Activated CD8-positive, alpha-beta memory T cell treated with anti-CD3 and anti-CD28 coated beads for 4 hours (primary cell): ENCODE data around the gene KREMEN2.
"Not testable (repeated sequence)": the region's sequence is repeated elsewhere in the genome, so short reads cannot be mapped to it uniquely, and the experiment has no call there.

Experiments
- DNase-seq, 2 donors: peaks; one replicate each; pipeline ENCODE4 v3.0.0-alpha.2; 2020; ENCODE audit warnings: low read depth in 2 of 2

KREMEN2 gene

GRCh38 chr16:2939968-2940367 is 24.1 kb upstream of the KREMEN2 start:
- no peak for DNase-seq

- no peak for DNase-seq
These were observed 22.0 kb upstream of the KREMEN2 start for GRCh38 chr16:2942045-2942444.

- DNase-seq = not testable (repeated sequence)
These were observed 20.4 kb upstream of the KREMEN2 start for GRCh38 chr16:2943716-2944115.

GRCh38 chr16:2946649-2947048 is 17.4 kb upstream of the KREMEN2 start:
- DNase-seq = no peak

GRCh38 chr16:2948807-2949704 is 15.0 kb upstream of the KREMEN2 start:
- no peak for DNase-seq

- no peak for DNase-seq
These were observed 14.2 kb upstream of the KREMEN2 start for GRCh38 chr16:2949705-2950352.

GRCh38 chr16:2950353-2950724 is 13.7 kb upstream of the KREMEN2 start:
- no peak for DNase-seq

- DNase-seq = no peak
These were observed 13.3 kb upstream of the KREMEN2 start for GRCh38 chr16:2950773-2951172.

- DNase-seq = no peak
These were observed 11.4 kb upstream of the KREMEN2 start for GRCh38 chr16:2952679-2953078.

GRCh38 chr16:2953706-2954627 is 10.1 kb upstream of the KREMEN2 start:
- no peak for DNase-seq

GRCh38 chr16:2954656-2955381 is 9.3 kb upstream of the KREMEN2 start:
- DNase-seq = no peak

GRCh38 chr16:2955438-2955778 is 8.7 kb upstream of the KREMEN2 start:
- no peak for DNase-seq

GRCh38 chr16:2955779-2956578 is 8.1 kb upstream of the KREMEN2 start:
- DNase-seq = no peak

GRCh38 chr16:2956579-2956956 is 7.5 kb upstream of the KREMEN2 start:
- DNase-seq = no peak

- DNase-seq = no peak
These were observed 4.9 kb upstream of the KREMEN2 start for GRCh38 chr16:2959206-2959605.

GRCh38 chr16:2960183-2961010 is 3.7 kb upstream of the KREMEN2 start:
- no peak for DNase-seq

- no peak for DNase-seq
These were observed 1.6 kb upstream of the KREMEN2 start for GRCh38 chr16:2962334-2963073.

GRCh38 chr16:2963074-2963722 is 877 bp upstream of the KREMEN2 start:
- DNase-seq = no peak
